WTC11 (cell line): Measurements from ENCODE around the gene GLI1. TPM values are rescaled to one million over a fixed set of nuclear protein-coding genes. Genes with fewer than 3 reads are reported as not detected.

ENCODE experiments used
- ETV6 ChIP-seq: sonication (generic); formaldehyde crosslinking; IDR thresholded peaks from 2 replicates; pipeline ENCODE4 v1.8.1; 2022; ENCODE audit warnings: mild to moderate bottlenecking, missing genetic modification reagents
- FOXP1 ChIP-seq: sonication (generic); formaldehyde crosslinking; IDR thresholded peaks from 2 replicates; pipeline ENCODE4 v1.8.0; 2022; ENCODE audit warnings: missing genetic modification reagents, mild to moderate bottlenecking, moderate library complexity, borderline replicate concordance
- HMGA2 ChIP-seq: fragments of 250-450 bp; sonication (Bioruptor Pico); IDR thresholded peaks from 2 replicates; pipeline ENCODE4 v1.4.0; 2021; ENCODE audit warnings: mild to moderate bottlenecking, moderate library complexity
- IRF2 ChIP-seq: sonication (generic); formaldehyde crosslinking; IDR thresholded peaks from 2 replicates; pipeline ENCODE4 v1.8.0; 2022; ENCODE audit warnings: low read depth, missing genetic modification reagents, borderline replicate concordance
- NR3C1 ChIP-seq: sonication (generic); formaldehyde crosslinking; conservative IDR thresholded peaks from 2 replicates; pipeline ENCODE4 v1.8.1; 2023; ENCODE audit warnings: low read depth, mild to moderate bottlenecking, missing genetic modification reagents
- SMAD3 ChIP-seq: sonication (generic); formaldehyde crosslinking; IDR thresholded peaks from 2 replicates; pipeline ENCODE4 v1.8.0; 2022; ENCODE audit warnings: missing genetic modification reagents, mild to moderate bottlenecking, borderline replicate concordance
- TP53 ChIP-seq: sonication (generic); formaldehyde crosslinking; IDR thresholded peaks from 2 replicates; pipeline ENCODE4 v1.8.1; 2023; ENCODE audit warnings: mild to moderate bottlenecking, missing genetic modification reagents
- ZBTB21 ChIP-seq: sonication (generic); formaldehyde crosslinking; IDR thresholded peaks from 2 replicates; pipeline ENCODE4 v1.8.1; 2023; ENCODE audit warnings: mild to moderate bottlenecking, missing genetic modification reagents, borderline replicate concordance
- ZNF317 ChIP-seq: sonication (generic); formaldehyde crosslinking; IDR thresholded peaks from 2 replicates; pipeline ENCODE4 v1.8.1; 2023; ENCODE audit warnings: low read depth, mild to moderate bottlenecking, moderate library complexity, missing genetic modification reagents, borderline replicate concordance
- ZNF671 ChIP-seq: fragments of 250-450 bp; sonication (Bioruptor Pico); IDR thresholded peaks from 2 replicates; pipeline ENCODE4 v1.8.0; 2021; ENCODE audit warnings: mild to moderate bottlenecking
- total RNA-seq: library from RNA; stranded (reverse); gene quantifications from 3 replicates; pipeline ENCODE4 v1.2.3, GENCODE V29; 2021
- TF ChIP-seq, protein P1 (sequence below): sonication (generic); formaldehyde crosslinking; IDR thresholded peaks from 2 replicates; pipeline ENCODE4 v1.8.1; 2022; ENCODE audit warnings: missing genetic modification reagents, borderline replicate concordance
- TF ChIP-seq, protein P2 (sequence below): sonication (generic); formaldehyde crosslinking; IDR thresholded peaks from 2 replicates; pipeline ENCODE4 v1.8.1; 2023; ENCODE audit warnings: mild to moderate bottlenecking, missing genetic modification reagents, moderate library complexity
- TF ChIP-seq, protein P3 (sequence below): sonication (generic); formaldehyde crosslinking; IDR thresholded peaks from 2 replicates; pipeline ENCODE4 v1.8.0; 2022; ENCODE audit warnings: mild to moderate bottlenecking, missing genetic modification reagents
- TF ChIP-seq, protein P4 (sequence below): fragments of 250-450 bp; sonication (Bioruptor Pico); IDR thresholded peaks from 2 replicates; pipeline ENCODE4 v1.9.0; 2021; ENCODE audit warnings: mild to moderate bottlenecking, borderline replicate concordance
- TF ChIP-seq, protein P5 (sequence below): sonication (generic); formaldehyde crosslinking; IDR thresholded peaks from 2 replicates; pipeline ENCODE4 v1.8.1; 2023; ENCODE audit warnings: mild to moderate bottlenecking, moderate library complexity, missing genetic modification reagents
- TF ChIP-seq, protein P6 (sequence below): sonication (generic); formaldehyde crosslinking; IDR thresholded peaks from 2 replicates; pipeline ENCODE4 v1.8.0; 2022; ENCODE audit warnings: missing genetic modification reagents
- TF ChIP-seq, protein P7 (sequence below): sonication (generic); formaldehyde crosslinking; conservative IDR thresholded peaks from 2 replicates; pipeline ENCODE4 v1.8.1; 2022; ENCODE audit warnings: mild to moderate bottlenecking, missing genetic modification reagents
- TF ChIP-seq, protein P8 (sequence below): sonication (generic); formaldehyde crosslinking; IDR thresholded peaks from 2 replicates; pipeline ENCODE4 v1.8.1; 2022; ENCODE audit warnings: mild to moderate bottlenecking, missing genetic modification reagents, moderate library complexity, borderline replicate concordance
- TF ChIP-seq, protein P9 (sequence below): fragments of 200-600 bp; IDR thresholded peaks from 2 replicates; pipeline ENCODE4 v1.8.0; 2022; ENCODE audit warnings: antibody characterized with exemption

GLI1 gene
- total RNA-seq, 1 experiment from 2014 or later = 16.2 TPM

DNA sequence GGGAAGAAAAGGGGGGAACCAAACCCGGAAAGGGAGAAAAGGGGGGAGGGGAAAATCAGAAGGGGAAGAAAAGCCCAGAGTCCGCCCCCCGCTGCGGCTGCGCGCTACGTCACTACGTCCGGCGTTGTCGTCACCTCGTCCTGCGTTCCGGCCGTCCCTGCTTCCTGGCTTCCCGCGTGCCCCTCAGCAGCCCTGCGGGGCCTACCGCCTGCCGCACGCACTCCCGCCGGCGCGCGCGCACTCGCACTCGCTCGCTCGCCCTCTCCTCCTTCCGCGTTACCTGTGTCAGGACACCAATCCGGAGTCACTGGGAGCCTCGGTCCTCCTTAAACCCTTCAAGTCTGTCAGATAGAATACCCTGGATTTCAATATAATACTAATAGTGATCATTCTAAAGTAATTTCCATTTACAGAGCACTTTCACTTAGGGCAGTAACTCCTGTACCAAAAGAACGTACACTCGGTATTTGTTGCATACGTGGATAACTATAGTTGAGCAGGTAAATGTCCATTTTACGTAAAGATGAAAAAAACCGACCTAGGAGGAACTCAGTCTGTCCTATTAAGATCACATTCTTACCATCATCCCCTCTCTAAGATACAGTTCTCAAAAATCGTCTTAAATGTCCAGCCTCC is 28.5 kb upstream of the GLI1 start, which contains the start of gene R3HDM2 (continued):
- TF ChIP-seq SMAD3 (CRISPR knock-in tag) (no peak), IRF2 (CRISPR knock-in tag) (no peak), HMGA2 (no peak), NR3C1 (CRISPR knock-in tag) (no peak), ZBTB21 (no peak; the same call in 1 of the 2 replicates), FOXP1 (peak; percentile 57; the same call in 1 of the 2 replicates), ETV6 (peak; percentile 93), TP53 (CRISPR knock-in tag) (no peak), ZNF671 (no peak), ZNF317 (no peak)
- TF ChIP-seq, protein P1, sequence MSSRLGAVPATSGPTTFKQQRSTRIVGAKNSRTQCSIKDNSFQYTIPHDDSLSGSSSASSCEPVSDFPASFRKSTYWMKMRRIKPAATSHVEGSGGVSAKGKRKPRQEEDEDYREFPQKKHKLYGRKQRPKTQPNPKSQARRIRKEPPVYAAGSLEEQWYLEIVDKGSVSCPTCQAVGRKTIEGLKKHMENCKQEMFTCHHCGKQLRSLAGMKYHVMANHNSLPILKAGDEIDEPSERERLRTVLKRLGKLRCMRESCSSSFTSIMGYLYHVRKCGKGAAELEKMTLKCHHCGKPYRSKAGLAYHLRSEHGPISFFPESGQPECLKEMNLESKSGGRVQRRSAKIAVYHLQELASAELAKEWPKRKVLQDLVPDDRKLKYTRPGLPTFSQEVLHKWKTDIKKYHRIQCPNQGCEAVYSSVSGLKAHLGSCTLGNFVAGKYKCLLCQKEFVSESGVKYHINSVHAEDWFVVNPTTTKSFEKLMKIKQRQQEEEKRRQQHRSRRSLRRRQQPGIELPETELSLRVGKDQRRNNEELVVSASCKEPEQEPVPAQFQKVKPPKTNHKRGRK = no peak
- TF ChIP-seq, protein P2, sequence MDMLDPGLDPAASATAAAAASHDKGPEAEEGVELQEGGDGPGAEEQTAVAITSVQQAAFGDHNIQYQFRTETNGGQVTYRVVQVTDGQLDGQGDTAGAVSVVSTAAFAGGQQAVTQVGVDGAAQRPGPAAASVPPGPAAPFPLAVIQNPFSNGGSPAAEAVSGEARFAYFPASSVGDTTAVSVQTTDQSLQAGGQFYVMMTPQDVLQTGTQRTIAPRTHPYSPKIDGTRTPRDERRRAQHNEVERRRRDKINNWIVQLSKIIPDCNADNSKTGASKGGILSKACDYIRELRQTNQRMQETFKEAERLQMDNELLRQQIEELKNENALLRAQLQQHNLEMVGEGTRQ (CRISPR knock-in tag) = no peak
- TF ChIP-seq, protein P3, sequence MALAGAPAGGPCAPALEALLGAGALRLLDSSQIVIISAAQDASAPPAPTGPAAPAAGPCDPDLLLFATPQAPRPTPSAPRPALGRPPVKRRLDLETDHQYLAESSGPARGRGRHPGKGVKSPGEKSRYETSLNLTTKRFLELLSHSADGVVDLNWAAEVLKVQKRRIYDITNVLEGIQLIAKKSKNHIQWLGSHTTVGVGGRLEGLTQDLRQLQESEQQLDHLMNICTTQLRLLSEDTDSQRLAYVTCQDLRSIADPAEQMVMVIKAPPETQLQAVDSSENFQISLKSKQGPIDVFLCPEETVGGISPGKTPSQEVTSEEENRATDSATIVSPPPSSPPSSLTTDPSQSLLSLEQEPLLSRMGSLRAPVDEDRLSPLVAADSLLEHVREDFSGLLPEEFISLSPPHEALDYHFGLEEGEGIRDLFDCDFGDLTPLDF (CRISPR knock-in tag) = no peak
- TF ChIP-seq, protein P4, sequence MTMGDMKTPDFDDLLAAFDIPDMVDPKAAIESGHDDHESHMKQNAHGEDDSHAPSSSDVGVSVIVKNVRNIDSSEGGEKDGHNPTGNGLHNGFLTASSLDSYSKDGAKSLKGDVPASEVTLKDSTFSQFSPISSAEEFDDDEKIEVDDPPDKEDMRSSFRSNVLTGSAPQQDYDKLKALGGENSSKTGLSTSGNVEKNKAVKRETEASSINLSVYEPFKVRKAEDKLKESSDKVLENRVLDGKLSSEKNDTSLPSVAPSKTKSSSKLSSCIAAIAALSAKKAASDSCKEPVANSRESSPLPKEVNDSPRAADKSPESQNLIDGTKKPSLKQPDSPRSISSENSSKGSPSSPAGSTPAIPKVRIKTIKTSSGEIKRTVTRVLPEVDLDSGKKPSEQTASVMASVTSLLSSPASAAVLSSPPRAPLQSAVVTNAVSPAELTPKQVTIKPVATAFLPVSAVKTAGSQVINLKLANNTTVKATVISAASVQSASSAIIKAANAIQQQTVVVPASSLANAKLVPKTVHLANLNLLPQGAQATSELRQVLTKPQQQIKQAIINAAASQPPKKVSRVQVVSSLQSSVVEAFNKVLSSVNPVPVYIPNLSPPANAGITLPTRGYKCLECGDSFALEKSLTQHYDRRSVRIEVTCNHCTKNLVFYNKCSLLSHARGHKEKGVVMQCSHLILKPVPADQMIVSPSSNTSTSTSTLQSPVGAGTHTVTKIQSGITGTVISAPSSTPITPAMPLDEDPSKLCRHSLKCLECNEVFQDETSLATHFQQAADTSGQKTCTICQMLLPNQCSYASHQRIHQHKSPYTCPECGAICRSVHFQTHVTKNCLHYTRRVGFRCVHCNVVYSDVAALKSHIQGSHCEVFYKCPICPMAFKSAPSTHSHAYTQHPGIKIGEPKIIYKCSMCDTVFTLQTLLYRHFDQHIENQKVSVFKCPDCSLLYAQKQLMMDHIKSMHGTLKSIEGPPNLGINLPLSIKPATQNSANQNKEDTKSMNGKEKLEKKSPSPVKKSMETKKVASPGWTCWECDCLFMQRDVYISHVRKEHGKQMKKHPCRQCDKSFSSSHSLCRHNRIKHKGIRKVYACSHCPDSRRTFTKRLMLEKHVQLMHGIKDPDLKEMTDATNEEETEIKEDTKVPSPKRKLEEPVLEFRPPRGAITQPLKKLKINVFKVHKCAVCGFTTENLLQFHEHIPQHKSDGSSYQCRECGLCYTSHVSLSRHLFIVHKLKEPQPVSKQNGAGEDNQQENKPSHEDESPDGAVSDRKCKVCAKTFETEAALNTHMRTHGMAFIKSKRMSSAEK (CRISPR knock-in tag) = 0 out of 2 replicates have a peak, but pooled peaks have one; percentile 21
- TF ChIP-seq, protein P5, sequence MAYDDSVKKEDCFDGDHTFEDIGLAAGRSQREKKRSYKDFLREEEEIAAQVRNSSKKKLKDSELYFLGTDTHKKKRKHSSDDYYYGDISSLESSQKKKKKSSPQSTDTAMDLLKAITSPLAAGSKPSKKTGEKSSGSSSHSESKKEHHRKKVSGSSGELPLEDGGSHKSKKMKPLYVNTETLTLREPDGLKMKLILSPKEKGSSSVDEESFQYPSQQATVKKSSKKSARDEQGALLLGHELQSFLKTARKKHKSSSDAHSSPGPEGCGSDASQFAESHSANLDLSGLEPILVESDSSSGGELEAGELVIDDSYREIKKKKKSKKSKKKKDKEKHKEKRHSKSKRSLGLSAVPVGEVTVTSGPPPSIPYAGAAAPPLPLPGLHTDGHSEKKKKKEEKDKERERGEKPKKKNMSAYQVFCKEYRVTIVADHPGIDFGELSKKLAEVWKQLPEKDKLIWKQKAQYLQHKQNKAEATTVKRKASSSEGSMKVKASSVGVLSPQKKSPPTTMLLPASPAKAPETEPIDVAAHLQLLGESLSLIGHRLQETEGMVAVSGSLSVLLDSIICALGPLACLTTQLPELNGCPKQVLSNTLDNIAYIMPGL (CRISPR knock-in tag) = peak; percentile 65; the same call in 1 of the 2 replicates
- TF ChIP-seq, protein P6, sequence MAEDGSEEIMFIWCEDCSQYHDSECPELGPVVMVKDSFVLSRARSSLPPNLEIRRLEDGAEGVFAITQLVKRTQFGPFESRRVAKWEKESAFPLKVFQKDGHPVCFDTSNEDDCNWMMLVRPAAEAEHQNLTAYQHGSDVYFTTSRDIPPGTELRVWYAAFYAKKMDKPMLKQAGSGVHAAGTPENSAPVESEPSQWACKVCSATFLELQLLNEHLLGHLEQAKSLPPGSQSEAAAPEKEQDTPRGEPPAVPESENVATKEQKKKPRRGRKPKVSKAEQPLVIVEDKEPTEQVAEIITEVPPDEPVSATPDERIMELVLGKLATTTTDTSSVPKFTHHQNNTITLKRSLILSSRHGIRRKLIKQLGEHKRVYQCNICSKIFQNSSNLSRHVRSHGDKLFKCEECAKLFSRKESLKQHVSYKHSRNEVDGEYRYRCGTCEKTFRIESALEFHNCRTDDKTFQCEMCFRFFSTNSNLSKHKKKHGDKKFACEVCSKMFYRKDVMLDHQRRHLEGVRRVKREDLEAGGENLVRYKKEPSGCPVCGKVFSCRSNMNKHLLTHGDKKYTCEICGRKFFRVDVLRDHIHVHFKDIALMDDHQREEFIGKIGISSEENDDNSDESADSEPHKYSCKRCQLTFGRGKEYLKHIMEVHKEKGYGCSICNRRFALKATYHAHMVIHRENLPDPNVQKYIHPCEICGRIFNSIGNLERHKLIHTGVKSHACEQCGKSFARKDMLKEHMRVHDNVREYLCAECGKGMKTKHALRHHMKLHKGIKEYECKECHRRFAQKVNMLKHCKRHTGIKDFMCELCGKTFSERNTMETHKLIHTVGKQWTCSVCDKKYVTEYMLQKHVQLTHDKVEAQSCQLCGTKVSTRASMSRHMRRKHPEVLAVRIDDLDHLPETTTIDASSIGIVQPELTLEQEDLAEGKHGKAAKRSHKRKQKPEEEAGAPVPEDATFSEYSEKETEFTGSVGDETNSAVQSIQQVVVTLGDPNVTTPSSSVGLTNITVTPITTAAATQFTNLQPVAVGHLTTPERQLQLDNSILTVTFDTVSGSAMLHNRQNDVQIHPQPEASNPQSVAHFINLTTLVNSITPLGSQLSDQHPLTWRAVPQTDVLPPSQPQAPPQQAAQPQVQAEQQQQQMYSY (CRISPR knock-in tag) = no peak
- TF ChIP-seq, protein P7, sequence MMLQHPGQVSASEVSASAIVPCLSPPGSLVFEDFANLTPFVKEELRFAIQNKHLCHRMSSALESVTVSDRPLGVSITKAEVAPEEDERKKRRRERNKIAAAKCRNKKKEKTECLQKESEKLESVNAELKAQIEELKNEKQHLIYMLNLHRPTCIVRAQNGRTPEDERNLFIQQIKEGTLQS (CRISPR knock-in tag) = no peak
- TF ChIP-seq, protein P8, sequence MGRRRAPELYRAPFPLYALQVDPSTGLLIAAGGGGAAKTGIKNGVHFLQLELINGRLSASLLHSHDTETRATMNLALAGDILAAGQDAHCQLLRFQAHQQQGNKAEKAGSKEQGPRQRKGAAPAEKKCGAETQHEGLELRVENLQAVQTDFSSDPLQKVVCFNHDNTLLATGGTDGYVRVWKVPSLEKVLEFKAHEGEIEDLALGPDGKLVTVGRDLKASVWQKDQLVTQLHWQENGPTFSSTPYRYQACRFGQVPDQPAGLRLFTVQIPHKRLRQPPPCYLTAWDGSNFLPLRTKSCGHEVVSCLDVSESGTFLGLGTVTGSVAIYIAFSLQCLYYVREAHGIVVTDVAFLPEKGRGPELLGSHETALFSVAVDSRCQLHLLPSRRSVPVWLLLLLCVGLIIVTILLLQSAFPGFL = no peak
- TF ChIP-seq, protein P9, sequence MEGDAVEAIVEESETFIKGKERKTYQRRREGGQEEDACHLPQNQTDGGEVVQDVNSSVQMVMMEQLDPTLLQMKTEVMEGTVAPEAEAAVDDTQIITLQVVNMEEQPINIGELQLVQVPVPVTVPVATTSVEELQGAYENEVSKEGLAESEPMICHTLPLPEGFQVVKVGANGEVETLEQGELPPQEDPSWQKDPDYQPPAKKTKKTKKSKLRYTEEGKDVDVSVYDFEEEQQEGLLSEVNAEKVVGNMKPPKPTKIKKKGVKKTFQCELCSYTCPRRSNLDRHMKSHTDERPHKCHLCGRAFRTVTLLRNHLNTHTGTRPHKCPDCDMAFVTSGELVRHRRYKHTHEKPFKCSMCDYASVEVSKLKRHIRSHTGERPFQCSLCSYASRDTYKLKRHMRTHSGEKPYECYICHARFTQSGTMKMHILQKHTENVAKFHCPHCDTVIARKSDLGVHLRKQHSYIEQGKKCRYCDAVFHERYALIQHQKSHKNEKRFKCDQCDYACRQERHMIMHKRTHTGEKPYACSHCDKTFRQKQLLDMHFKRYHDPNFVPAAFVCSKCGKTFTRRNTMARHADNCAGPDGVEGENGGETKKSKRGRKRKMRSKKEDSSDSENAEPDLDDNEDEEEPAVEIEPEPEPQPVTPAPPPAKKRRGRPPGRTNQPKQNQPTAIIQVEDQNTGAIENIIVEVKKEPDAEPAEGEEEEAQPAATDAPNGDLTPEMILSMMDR = no peak
